HPDE6-E6E7 (cell line): ENCODE results near the gene GSTO2.

Experiments used
- DNase-seq: peaks from one replicate; pipeline ENCODE4 v3.0.0; 2011; ENCODE audit warnings: missing footprints; ENCODE audit errors: extremely low spot score

The GSTO2 gene

DNA sequence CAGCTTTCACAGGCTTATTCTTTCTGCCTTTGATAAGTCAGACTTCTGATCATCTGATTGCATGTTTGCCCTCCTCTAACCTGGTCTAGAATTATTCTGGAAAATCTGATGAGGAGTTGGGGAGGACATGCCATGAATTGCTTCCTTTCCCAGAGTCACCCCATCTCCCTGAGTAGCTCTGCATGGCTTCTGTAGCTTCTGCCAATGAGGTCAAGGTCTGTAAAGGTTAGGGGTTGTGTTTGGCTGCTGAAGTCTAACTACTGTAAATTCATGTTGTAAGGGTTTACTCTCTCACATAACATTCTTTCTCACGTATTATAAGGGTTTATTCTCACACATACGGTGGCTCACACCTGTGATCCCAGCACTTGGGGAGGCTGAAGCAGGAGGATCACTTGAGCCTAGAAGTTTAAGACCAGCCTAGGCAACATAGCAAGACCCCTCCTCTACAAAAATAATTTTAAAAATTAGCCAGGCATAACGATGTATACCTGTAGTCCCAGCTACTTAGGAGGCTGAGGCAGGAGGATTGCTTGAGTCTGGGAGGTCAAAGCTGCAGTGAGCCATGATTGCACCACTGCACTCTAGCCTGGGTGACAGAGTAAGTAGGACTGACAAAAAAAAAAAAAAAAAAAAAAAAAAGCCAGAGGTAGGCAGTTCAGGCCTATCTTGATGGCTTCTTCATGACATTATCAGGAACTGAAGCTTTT is 10.7 kb downstream of the GSTO2 start:
- DNase-seq: no peak

DNA sequence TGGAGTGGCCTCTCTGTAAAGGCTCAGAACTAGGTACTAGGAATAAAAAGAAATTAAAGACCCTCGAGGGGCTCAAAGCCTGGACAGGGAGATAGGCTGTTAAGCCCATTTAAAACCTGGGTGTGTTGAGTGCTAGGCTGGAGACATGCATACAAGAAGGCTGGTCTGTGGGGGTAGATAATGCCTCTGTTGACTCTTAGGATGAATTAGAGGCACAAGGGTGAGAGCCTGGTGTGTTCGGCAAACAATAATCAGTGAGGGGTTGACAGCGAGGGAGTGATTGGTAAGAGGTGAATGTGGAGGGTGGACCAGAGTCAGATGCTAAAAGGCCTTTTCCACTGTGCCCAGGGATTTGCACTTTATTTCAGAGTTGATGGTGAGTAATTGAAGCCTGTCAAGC is 12.7 kb downstream of the GSTO2 start:
- DNase-seq: no peak

DNA sequence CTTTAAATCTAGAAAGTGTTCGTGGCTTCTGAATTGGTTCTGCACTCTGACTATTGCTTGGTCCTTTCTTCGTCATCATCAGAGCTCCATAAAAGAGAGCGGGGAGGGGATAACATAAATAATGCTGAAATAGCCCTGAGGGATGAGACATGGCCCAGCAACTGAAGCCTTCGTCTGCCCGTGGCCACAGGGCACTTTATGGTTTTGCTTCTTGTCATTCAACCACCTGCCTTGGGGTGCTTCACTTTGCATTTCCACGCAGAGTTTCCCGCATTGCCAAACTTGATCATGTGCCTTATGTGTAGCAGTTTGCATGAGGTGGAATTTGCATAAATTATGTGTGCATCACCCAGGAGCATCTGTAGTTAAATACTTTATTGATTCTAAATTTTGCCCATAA is 15.9 kb downstream of the GSTO2 start:
- no peak for DNase-seq

GRCh38 chr10:104286939-104287338 is 18.0 kb downstream of the GSTO2 start:
- DNase-seq: no peak

GRCh38 chr10:104288355-104288754 is 19.4 kb downstream of the GSTO2 start:
- DNase-seq: no peak

DNA sequence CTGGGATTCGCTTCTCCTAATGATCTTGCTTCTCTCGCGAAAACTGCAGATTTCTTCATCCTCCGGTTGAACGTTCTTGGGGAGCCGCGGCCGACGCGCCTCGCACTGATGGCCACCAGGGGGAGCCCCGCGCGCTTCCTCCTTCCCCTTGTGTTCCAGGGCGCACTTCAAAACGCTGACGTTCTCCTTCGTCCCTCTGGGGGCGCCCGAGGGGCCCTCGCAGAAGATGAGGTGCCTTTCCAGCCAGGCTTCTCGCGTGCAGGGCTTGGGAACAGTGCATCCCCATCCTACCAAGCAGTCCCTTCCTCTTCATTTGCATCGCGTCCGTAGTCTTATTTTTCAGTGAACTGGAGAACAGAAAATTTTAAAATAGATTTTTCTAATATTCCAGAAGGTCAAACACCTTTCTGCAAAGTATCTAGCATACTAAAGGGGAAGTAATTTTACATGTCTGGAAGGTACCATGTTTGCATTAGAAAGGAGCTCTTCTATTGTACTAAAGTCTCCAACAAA is 22.5 kb downstream of the GSTO2 start:
- DNase-seq: peak; percentile 86

GRCh38 chr10:104293011-104293410 is 24.0 kb downstream of the GSTO2 start:
- DNase-seq: peak; percentile 54

GRCh38 chr10:104293781-104294321 is 24.9 kb downstream of the GSTO2 start:
- no peak for DNase-seq

DNA sequence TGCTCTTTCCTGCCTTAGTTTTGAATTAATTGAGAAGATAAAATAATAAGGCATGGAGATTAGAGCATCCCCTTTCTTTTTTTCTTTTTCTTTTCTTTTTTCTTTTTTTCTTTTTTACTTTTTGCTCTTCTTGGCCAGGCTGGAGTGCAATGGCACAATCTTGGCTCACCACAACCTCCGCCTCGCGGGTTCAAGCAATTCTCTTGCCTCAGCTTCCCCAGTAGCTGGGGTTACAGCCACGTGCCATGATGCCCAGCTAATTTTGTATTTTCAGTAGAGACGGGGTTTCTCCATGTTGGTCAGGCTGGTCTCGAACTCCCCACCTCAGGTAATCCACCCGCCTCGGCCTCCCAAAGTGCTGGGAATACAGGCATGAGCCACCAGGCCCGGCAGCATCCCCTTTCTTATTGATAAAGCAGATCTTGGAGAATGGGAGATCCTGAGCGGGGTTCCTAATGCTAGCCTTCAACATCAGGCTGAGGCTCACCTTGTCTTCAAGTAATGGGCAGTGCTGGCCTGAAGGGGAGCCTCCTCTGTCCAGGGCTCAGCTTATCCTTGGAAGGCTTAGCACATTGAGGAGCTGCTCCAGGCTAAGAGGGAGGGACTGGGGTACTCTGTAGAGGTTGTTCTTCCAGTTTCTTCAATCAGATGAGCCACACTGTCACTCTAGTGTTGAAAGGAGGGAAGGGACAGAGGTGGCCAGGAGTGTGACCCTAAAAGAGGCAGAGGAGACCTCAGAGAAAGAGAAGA is 27.9 kb downstream of the GSTO2 start:
- no peak for DNase-seq

- no peak for DNase-seq
Observed at GRCh38 chr10:104297697-104298660, 29.0 kb downstream of the GSTO2 start.

DNA sequence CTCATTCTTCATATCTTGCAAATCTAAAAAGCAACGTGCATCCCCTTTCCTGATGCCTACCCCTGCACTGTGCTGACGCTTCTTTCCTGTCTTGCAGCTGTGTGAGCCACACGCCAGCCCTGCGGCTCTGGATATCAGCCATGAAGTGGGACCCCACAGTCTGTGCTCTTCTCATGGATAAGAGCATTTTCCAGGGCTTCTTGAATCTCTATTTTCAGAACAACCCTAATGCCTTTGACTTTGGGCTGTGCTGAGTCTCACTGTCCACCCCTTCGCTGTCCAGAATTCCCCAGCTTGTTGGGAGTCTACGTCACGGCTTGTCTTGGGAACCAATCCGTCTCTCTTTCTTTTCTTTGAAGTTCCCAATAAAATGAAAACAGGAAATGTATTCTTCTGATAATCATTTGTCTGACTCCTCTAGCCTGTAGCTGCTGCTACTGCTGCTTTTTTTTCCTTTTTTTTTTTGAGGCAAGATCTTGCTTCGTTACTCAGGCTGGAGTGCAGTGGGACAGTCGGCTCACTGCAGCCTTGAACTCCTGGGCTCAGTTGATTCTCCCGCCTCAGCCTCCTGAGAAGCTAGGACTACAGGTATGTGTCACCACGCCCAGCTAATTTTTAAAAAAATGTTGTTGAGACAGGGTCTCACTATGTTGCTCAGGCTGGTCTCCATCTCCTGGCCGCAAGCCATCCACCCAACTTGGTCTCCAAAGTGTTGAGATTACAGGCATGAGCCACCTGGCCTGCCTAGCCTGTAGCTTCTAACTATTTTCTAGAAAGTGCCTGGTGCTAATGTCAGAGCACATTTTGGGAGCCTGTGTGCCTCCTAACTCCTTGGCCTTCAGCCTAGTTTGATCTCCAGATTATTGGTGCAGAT is 30.3 kb downstream of the GSTO2 start:
- no peak for DNase-seq

DNA sequence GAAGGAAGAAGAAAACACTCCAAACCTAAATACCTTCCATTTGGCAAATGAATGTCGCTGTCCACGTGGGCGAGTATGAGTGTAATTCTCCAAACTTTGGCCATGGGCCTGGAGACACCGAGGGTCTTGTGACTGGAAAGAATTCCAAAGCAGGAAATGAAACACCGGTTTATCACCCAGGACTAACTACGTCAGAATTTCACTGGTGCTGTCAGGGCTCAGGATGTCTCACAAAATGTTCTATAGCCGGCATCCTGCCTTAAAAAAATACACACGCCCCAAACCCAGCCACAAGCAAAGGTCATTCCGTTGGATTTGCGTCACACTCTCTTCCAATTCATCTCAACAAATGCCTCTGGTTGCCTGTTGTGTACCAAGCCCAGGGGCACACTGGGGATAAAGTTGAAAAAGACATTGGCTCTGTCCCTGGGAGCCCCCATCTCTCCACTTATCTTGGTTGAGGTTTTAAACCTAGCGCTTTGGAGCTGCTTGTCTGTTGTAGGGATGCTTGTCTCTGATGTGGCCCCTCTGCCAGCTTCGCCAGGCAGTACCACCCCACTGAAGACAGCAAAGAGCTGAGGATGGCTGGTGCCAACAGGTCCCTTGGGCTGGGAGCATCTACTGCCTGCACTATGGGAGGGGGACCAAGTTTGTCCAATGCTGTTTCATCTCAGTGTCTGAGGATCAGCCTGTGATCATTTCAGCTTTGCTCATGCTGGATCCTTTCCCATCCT is 31.2 kb downstream of the GSTO2 start:
- no peak for DNase-seq

GRCh38 chr10:104300736-104301292 is 31.8 kb downstream of the GSTO2 start:
- peak; percentile 54 for DNase-seq

DNA sequence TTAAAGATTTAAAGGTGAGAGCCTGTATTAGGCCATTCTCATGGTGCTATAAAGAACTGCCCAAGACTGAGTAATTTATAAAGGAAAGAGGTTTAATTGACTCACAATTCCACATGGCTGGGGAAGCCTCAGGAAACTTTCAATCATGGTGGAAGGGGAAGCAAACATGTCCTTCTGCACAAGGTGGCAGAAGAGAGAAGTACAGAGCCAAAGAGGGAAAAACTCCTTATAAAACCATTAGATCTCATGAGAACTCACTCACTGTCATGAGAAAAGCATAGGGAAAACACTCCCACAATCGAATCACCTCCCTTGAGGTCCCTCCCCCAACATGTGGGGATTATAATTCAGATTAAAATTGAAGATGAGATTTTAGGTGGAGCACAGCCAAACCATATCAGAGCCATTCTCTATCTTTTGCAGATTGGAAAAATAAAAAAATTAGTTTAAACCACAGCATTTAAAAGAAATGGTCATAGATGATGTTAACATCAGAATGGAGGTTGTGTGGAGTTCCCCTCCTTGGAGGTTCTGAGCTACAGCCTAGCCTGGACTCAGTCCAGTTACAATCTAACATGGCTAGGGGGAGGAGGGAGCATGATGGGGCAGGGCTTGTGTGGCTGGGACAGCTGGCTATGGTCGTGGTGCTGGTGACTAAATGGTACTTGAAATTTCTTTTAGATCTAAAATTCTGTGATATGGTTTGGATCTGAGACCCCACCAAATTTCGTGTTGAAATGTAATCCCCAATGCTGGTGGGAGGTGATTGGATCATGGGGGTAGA is 33.1 kb downstream of the GSTO2 start:
- DNase-seq: no peak

GRCh38 chr10:104303594-104304355 is 34.8 kb downstream of the GSTO2 start:
- no peak for DNase-seq

- DNase-seq: no peak
Observed at GRCh38 chr10:104304356-104304745, 35.4 kb downstream of the GSTO2 start.

DNA sequence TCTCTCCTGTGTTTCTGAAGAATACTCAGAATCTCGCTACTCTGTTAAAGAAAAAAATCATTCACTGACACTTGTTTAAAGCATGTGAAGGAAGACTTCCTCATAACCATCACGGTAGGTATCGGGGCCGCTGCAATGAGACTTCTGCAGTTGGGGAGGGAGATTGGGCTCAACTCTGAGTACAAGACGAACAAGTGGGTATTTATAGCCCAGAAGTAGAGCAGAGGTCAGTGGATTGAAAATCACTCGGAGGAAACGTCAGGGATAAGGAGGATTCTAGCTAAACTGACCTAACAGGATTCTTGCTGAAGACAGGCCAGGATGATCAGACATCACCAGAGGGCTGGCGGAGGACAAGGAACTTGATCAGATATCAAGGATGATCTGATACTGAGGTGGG is 35.9 kb downstream of the GSTO2 start:
- DNase-seq: no peak

DNA sequence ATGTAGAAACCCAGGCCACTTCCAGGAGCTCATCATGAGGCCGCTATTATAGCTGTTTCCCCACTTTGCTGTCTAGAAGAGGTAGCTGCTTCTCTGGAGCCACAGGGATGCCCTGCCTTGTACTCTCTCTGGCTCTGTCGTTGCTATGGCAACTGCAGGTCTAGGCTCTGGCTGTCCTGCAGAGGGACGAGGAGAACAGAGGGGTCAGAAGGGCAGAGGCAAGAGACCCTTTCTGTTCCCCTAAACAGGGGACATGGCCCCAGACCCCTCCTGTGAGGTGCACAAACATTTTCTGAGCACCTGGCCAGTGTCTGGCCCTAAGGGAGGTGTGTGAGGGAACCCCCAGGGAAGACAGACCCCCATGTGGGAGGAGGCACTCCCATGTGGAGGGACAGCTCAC is 37.9 kb downstream of the GSTO2 start:
- no peak for DNase-seq
